GM12801 (cell line): ENCODE measurements around the gene KLF14.

ENCODE experiments used
- TF ChIP-seq, protein P1 (sequence below): IDR thresholded peaks from one replicate; pipeline ENCODE4 v1.5.1; 2011; ENCODE audit warnings: control low read depth; ENCODE audit not compliant: insufficient read length; ENCODE audit errors: extremely low read depth

The KLF14 gene

GRCh38 chr7:130750755-130751154, 16.7 kb upstream of the KLF14 start:
- TF ChIP-seq, protein P1, sequence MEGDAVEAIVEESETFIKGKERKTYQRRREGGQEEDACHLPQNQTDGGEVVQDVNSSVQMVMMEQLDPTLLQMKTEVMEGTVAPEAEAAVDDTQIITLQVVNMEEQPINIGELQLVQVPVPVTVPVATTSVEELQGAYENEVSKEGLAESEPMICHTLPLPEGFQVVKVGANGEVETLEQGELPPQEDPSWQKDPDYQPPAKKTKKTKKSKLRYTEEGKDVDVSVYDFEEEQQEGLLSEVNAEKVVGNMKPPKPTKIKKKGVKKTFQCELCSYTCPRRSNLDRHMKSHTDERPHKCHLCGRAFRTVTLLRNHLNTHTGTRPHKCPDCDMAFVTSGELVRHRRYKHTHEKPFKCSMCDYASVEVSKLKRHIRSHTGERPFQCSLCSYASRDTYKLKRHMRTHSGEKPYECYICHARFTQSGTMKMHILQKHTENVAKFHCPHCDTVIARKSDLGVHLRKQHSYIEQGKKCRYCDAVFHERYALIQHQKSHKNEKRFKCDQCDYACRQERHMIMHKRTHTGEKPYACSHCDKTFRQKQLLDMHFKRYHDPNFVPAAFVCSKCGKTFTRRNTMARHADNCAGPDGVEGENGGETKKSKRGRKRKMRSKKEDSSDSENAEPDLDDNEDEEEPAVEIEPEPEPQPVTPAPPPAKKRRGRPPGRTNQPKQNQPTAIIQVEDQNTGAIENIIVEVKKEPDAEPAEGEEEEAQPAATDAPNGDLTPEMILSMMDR: no peak

GRCh38 chr7:130748531-130749389, 14.8 kb upstream of the KLF14 start:
- TF ChIP-seq, protein P1: no peak

DNA sequence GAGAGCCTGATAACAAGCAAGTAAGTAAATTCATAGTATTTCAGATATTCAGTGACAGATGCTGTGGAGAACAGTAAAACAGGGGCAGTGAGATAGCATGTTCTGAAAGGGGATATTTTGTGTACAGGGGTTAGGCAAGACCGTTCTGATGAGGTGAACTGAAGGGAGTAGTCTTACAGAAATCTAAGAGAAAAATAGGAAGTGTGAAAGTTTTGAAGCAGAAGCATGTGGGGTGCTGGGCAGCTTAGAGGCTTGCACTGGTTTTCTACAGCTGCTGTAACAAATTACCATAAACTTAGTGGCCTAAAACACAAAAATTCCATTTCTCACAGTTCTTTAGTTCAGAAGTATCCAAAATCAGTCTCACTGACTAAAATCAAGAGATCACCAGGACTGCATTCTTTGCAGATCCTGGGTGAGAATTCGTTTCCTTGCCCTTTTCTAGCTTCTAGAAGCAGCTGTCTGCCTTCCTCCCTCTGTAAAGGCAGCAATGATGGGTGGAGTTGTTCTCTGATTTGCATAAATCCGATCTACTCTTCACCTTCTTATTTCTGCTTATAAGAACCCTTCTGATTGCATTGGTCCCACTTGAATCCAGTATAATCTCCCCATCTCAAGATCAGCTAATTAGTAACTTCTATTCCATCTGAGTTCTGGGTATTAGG, 7.5 kb upstream of the KLF14 start:
- TF ChIP-seq, protein P1: no peak

- TF ChIP-seq, protein P1: no peak
These were observed 6.6 kb upstream of the KLF14 start for GRCh38 chr7:130740606-130741005.

GRCh38 chr7:130736298-130736900, 2.4 kb upstream of the KLF14 start:
- TF ChIP-seq, protein P1: no peak

GRCh38 chr7:130734815-130735716, 1.1 kb upstream of the KLF14 start:
- TF ChIP-seq, protein P1: no peak
